ENCODE data around the gene GPHN. TPM values are rescaled to one million over a fixed set of nuclear protein-coding genes. Genes with fewer than 3 reads are reported as not detected.

Gene GPHN
- total RNA-seq, 1 donor from 2014 or later: 8.8 TPM

DNA sequence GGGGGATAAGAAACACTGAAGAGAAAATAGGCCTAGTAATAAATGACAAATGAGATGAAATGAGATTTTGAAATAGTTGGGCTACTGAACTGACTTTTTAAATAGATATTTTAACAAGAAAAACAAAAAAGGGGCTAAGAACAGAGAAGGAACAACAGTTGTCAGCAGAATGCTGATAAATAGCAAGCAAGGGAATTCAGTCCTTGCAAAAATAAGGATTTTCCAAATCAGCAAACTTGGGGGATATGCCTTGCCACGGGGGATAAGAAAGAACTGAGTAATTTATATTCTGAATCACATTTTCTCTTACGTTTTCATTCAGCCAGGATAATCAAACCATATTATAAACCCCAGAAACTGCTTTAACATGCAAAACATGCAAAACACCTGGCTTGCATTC lies 34.7 kb upstream of the GPHN start:
- DNase-seq (ENCODE audit: low read depth): no peak
- no peak for TF ChIP-seq CTCF (conservative IDR thresholded peaks at IDR 0.05; ENCODE audit: low read depth, low read length)
- H3K4me3 ChIP-seq (ENCODE audit: low read depth, low read length): no peak overlapping the region

GRCh38 chr14:66476964-66477363 lies 31.0 kb upstream of the GPHN start:
- no peak for DNase-seq (ENCODE audit: low read depth)
- no peak for TF ChIP-seq CTCF (conservative IDR thresholded peaks at IDR 0.05; ENCODE audit: low read depth, low read length)
- H3K4me3 ChIP-seq (ENCODE audit: low read depth, low read length): no peak overlapping the region

- DNase-seq (ENCODE audit: low read depth): no peak
- no peak for TF ChIP-seq CTCF (conservative IDR thresholded peaks at IDR 0.05; ENCODE audit: low read depth, low read length)
- H3K4me3 ChIP-seq (ENCODE audit: low read depth, low read length): no peak overlapping the region
Observed at GRCh38 chr14:66477567-66477966, 30.4 kb upstream of the GPHN start.

- no peak overlapping the region for H3K4me3 ChIP-seq (ENCODE audit: low read depth, low read length)
- DNase-seq (ENCODE audit: low read depth): no peak
Observed at GRCh38 chr14:66482873-66483272, 25.1 kb upstream of the GPHN start.

GRCh38 chr14:66483322-66483721 lies 24.6 kb upstream of the GPHN start:
- DNase-seq (ENCODE audit: low read depth): peak; percentile 26
- no peak overlapping the region for H3K4me3 ChIP-seq (ENCODE audit: low read depth, low read length)
- no peak for TF ChIP-seq CTCF (conservative IDR thresholded peaks at IDR 0.05; ENCODE audit: low read depth, low read length)

More at GRCh38 chr14:66482873-66483272, 25.1 kb upstream of the GPHN start:
- TF ChIP-seq CTCF (conservative IDR thresholded peaks at IDR 0.05; ENCODE audit: low read depth, low read length): no peak

GRCh38 chr14:66485029-66485428 lies 22.9 kb upstream of the GPHN start:
- DNase-seq (ENCODE audit: low read depth): no peak
- no peak for TF ChIP-seq CTCF (conservative IDR thresholded peaks at IDR 0.05; ENCODE audit: low read depth, low read length)
- no peak overlapping the region for H3K4me3 ChIP-seq (ENCODE audit: low read depth, low read length)

GRCh38 chr14:66485910-66486421 lies 22.0 kb upstream of the GPHN start, which contains the start of gene CCDC196:
Gene CCDC196, plus strand, starts transcription at chr14:66486371. Its CDS starts 132 bp downstream, at chr14:66486503.
- H3K4me3 ChIP-seq (ENCODE audit: low read depth, low read length): no peak within 1 kb of the TSS
- no peak for DNase-seq (ENCODE audit: low read depth)
- no peak for TF ChIP-seq CTCF (conservative IDR thresholded peaks at IDR 0.05; ENCODE audit: low read depth, low read length)

All from epithelial cell of proximal tubule (primary cell).